GM12801 (cell line): ENCODE measurements around the gene CENPB.

Experiments used
- TF ChIP-seq, protein P1 (sequence below): IDR thresholded peaks from one replicate; pipeline ENCODE4 v1.5.1; 2011; ENCODE audit warnings: control low read depth; ENCODE audit not compliant: insufficient read length; ENCODE audit errors: extremely low read depth

Gene CENPB

DNA sequence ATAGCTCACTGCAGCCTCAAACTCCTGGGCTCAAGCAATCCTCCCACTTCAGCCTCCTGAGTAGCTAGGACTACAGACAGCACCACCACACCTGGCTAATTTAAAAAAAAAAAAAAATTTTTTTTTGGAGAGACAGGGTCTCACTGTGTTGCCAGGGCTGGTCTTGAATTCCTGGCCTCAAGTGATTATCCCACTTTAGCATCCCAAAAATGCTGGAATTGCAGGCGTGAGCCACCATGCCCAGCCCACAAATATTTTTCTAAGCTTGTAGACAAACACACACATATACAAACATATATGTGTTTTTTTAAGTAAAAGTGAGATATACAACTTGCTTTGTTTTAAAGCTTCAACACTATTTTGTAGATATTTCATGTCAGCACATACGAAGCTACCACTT is 43.3 kb downstream of the CENPB start:
- TF ChIP-seq, protein P1, sequence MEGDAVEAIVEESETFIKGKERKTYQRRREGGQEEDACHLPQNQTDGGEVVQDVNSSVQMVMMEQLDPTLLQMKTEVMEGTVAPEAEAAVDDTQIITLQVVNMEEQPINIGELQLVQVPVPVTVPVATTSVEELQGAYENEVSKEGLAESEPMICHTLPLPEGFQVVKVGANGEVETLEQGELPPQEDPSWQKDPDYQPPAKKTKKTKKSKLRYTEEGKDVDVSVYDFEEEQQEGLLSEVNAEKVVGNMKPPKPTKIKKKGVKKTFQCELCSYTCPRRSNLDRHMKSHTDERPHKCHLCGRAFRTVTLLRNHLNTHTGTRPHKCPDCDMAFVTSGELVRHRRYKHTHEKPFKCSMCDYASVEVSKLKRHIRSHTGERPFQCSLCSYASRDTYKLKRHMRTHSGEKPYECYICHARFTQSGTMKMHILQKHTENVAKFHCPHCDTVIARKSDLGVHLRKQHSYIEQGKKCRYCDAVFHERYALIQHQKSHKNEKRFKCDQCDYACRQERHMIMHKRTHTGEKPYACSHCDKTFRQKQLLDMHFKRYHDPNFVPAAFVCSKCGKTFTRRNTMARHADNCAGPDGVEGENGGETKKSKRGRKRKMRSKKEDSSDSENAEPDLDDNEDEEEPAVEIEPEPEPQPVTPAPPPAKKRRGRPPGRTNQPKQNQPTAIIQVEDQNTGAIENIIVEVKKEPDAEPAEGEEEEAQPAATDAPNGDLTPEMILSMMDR, result no peak

DNA sequence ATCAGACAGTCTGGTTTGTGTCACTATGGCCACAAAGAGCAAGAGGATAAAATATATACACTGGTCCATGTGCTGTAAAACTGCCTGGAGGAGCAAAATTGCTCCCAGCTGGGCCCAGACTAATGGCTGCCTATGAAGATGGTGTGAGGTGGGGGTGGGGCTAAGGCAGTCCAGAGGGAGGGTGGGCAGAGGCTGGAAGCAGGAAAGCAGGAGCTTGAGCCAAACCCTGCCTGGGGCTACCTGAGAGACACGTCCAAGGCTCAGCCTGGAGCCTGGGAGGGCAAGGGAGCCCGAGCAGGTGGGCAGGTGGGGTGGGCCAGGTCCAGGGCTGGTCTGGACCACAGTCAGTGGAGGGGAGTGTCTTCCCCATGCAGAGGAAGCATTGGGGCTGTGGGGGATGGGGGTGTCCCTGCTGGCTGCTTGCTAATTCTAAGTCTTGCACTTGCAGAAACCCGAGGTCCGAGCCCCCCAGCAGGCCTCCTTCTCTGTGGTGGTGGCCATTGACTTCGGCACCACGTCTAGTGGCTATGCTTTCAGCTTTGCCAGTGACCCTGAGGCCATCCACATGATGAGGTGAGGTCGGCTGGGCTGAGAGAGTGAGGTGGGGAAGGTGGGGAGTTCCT is 44.6 kb downstream of the CENPB start:
- TF ChIP-seq, protein P1, result no peak

DNA sequence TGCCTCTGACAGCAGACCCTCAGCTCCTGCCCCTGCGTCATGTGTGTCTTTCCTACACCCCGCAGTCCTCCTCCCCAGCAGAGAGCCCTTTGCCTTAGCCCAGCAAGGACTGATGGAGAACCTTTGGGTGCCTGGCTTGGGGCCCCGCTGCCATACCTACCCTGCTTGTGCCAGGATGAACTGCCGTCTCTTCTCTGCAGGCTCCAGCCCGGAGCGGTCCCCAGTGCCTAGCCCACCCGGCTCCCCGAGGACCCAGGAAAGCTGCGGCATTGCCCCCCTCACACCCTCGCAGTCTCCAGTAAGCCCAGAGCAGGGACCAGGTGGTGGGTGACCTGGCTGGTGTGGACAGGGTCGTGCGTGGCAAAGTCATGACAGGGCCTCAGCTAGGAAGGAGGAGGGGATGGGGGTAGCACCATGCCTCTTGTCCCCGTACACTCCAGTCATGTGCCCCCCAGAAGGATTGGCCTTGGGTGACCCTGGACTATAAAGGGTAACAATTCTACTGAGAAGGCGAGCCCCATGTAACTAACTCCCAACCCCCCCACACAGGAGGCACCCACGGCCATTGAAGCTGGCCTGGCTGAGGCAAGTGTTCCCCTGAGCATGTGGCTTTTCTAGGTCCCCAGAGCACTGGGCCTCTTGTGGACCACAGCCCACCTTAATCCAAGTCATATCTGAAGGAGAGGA is 45.8 kb downstream of the CENPB start:
- TF ChIP-seq, protein P1, result no peak

GRCh38 chr20:3739926-3740451 is 46.6 kb downstream of the CENPB start:
- TF ChIP-seq, protein P1, result no peak

GRCh38 chr20:3739054-3739925 is 47.2 kb downstream of the CENPB start:
- TF ChIP-seq, protein P1, result no peak

GRCh38 chr20:3738111-3739053 is 48.2 kb downstream of the CENPB start:
- TF ChIP-seq, protein P1, result no peak
